A549 (cell line): ENCODE results near the gene TAF11L7. TPM values are rescaled to one million over a fixed set of nuclear protein-coding genes. Genes with fewer than 3 reads are reported as not detected.
"Not testable (repeated sequence)": the region's sequence is repeated elsewhere in the genome, so short reads cannot be mapped to it uniquely, and the experiment has no call there.

Experiments
- ATAC-seq, 2 experiments: fragments of 200-7000 bp in 1 of 2; fragments of >200 bp in 1 of 2; cut with Nextera tagmentation in 1 of 2; cut with Tn5 transposase in 1 of 2; 3 replicates each; pipeline versions ENCODE4 v1.8.0 to v1.9.1; 2018 to 2020; ENCODE audit warnings: mild to moderate bottlenecking in 1 of 2, moderate library complexity in 1 of 2
- CTCF ChIA-PET: fragments of 300-600 bp; sonication (Branson Sonifier 250); formaldehyde crosslinking; extraction: SDS; loops from one replicate; lab custom pipeline; 2021; ENCODE audit warnings: antibody characterized with exemption, inconsistent platforms; lab: Yijun Ruan, JAX
- POLR2A ChIA-PET: fragments of 350-600 bp; formaldehyde crosslinking; extraction: SDS; loops from one replicate; lab custom pipeline; 2021; ENCODE audit warnings: antibody characterized with exemption, inconsistent platforms; lab: Yijun Ruan, JAX
- DNase-seq, 2 experiments: peaks; one replicate each; pipeline versions ENCODE4 v3.0.0 to v3.0.0-alpha.2; 2011 to 2016; ENCODE audit warnings: low read depth in 1 of 2, low spot score in 1 of 2
- FAIRE-seq: peaks from 2 replicates; lab custom pipeline; 2011; peaks lifted over from hg19 to GRCh38; lab: Jason Lieb, UNC
- H3K27ac ChIP-seq, 2 experiments: fragments of >200 bp; sonication (Bioruptor Twin); formaldehyde crosslinking; 3 replicates each; pipeline ENCODE4 v1.5.1; 2016 to 2017
- H3K4me1 ChIP-seq: fragments of >200 bp; sonication (Bioruptor Twin); formaldehyde crosslinking; 3 replicates; pipeline ENCODE4 v1.6.1; 2016
- H3K4me2 ChIP-seq: fragments of >200 bp; sonication (Bioruptor Twin); formaldehyde crosslinking; 3 replicates; pipeline ENCODE4 v1.6.1; 2016
- H3K4me3 ChIP-seq: fragments of >200 bp; sonication (Bioruptor Twin); formaldehyde crosslinking; 3 replicates; pipeline ENCODE4 v1.5.1; 2016
- H3K9me3 ChIP-seq: fragments of >200 bp; sonication (Bioruptor Twin); formaldehyde crosslinking; 3 replicates; pipeline ENCODE4 v1.6.1; 2016
- WGBS: methylation state at CpG from one replicate; pipeline ENCODE4 v1.1.6; 2017; ENCODE audit errors: missing lambda C conversion rate; 5-methylcytosine and 5-hydroxymethylcytosine counted together
- polyA plus RNA-seq, 4 experiments: library from polyadenylated mRNA; depleted of rRNA in 3 of 4; stranded (reverse); fragments of >200 nt; fragmentation: RNase III in 1 of 4; extraction: RNeasy Plus Mini Kit Qiagen cat#74134 plus additional on column Dnase treatment in 1 of 4; gene quantifications; 2 replicates in 3 of 4; 3 replicates in 1 of 4; pipeline ENCODE4 v1.2.3, GENCODE V29; 2011 to 2017
- small RNA-seq, 6 experiments: library from RNA; depleted of rRNA; stranded (forward); fragments of <200 nt; gene quantifications; one replicate each; pipeline ENCODE3, GENCODE V24; 2012

Gene TAF11L7
- polyA plus RNA-seq, 2 of the 4 experiments (the other 2 are of a cell fraction): not detected

DNA sequence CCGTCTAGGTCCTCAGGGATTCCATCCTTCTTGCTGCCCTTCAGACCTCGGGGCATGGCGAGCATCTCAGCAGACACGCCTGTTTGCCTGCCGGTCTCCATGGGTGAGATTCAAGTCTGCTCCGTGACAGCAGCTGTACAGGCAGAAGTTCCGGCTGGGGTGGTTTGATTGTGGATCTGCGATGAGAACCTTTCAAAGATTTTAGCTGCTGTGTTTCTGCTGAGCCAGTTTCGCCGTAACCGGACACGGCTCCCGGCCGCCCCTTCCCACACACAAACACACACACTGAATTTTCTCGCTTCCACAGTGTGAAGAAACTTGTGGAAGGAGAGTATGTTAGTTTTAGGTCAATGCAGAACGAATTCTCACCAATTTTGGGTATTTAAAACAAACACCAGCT lies 5.3 kb upstream of the TAF11L7 start, which contains the start of gene TAF11L8:
TAF11L8 (minus strand) TSS at position 101 of the 400 bp plus-strand sequence.
- H3K27ac ChIP-seq, FAIRE-seq, CTCF ChIA-PET, ATAC-seq, POLR2A ChIA-PET, H3K4me1 ChIP-seq, DNase-seq, H3K4me3 ChIP-seq, H3K9me3 ChIP-seq, H3K4me2 ChIP-seq: not testable (repeated sequence)
- no CpG with 5 or more reads among the region's 16 CpGs for WGBS

Small RNA genes within 50 kb of the gene (small RNA-seq; reads per million reads assigned to genes)
- gene AC233724.3 (0 reads per million in 6 experiments), gene AC233724.6 (0 reads per million in 6 experiments), gene AC233724.7 (0 reads per million in 6 experiments)

Other genes with a start within 250 kb of the TAF11L7 start
- not detected in 2 replicates for gene TAF11L2, start 87.5 kb downstream of the TAF11L7 start, polyA plus RNA-seq (2011; rRNA removed)
- not detected in 3 replicates for gene TAF11L2, start 87.5 kb downstream of the TAF11L7 start, polyA plus RNA-seq (2017; fragmentation: RNase III; extraction: RNeasy Plus Mini Kit Qiagen cat#74134 plus additional on column Dnase treatment)
- not detected in 2 replicates for gene TAF11L3, start 67.4 kb downstream of the TAF11L7 start, polyA plus RNA-seq (2011; rRNA removed)
- gene TAF11L3, start 67.4 kb downstream of the TAF11L7 start, polyA plus RNA-seq (2017; fragmentation: RNase III; extraction: RNeasy Plus Mini Kit Qiagen cat#74134 plus additional on column Dnase treatment): not detected in 3 replicates
- gene TAF11L4, start 64.0 kb downstream of the TAF11L7 start, polyA plus RNA-seq (2011; rRNA removed): not detected in 2 replicates
- gene TAF11L4, start 64.0 kb downstream of the TAF11L7 start, polyA plus RNA-seq (2017; fragmentation: RNase III; extraction: RNeasy Plus Mini Kit Qiagen cat#74134 plus additional on column Dnase treatment): not detected in 3 replicates
- not detected in 2 replicates for gene TAF11L5, start 60.5 kb downstream of the TAF11L7 start, polyA plus RNA-seq (2011; rRNA removed)
- not detected in 3 replicates for gene TAF11L5, start 60.5 kb downstream of the TAF11L7 start, polyA plus RNA-seq (2017; fragmentation: RNase III; extraction: RNeasy Plus Mini Kit Qiagen cat#74134 plus additional on column Dnase treatment)
- gene TAF11L6, start 57.1 kb downstream of the TAF11L7 start, polyA plus RNA-seq (2011; rRNA removed): not detected in 2 replicates
- gene TAF11L6, start 57.1 kb downstream of the TAF11L7 start, polyA plus RNA-seq (2017; fragmentation: RNase III; extraction: RNeasy Plus Mini Kit Qiagen cat#74134 plus additional on column Dnase treatment): not detected in 3 replicates
- gene TAF11L8, start 5.2 kb upstream of the TAF11L7 start, polyA plus RNA-seq (2011; rRNA removed): not detected in 2 replicates
- not detected in 3 replicates for gene TAF11L8, start 5.2 kb upstream of the TAF11L7 start, polyA plus RNA-seq (2017; fragmentation: RNase III; extraction: RNeasy Plus Mini Kit Qiagen cat#74134 plus additional on column Dnase treatment)
- gene TAF11L9, start 8.6 kb upstream of the TAF11L7 start, polyA plus RNA-seq (2011; rRNA removed): not detected in 2 replicates
- not detected in 3 replicates for gene TAF11L9, start 8.6 kb upstream of the TAF11L7 start, polyA plus RNA-seq (2017; fragmentation: RNase III; extraction: RNeasy Plus Mini Kit Qiagen cat#74134 plus additional on column Dnase treatment)
- not detected in 2 replicates for gene TAF11L10, start 12.1 kb upstream of the TAF11L7 start, polyA plus RNA-seq (2011; rRNA removed)
- not detected in 3 replicates for gene TAF11L10, start 12.1 kb upstream of the TAF11L7 start, polyA plus RNA-seq (2017; fragmentation: RNase III; extraction: RNeasy Plus Mini Kit Qiagen cat#74134 plus additional on column Dnase treatment)
- 2.2 and 2.8 TPM in 2 replicates for gene TAF11L11, start 18.4 kb upstream of the TAF11L7 start, polyA plus RNA-seq (2011; rRNA removed)
- 0.18 to 0.79 TPM (median 0.39 TPM) in 3 replicates for gene TAF11L11, start 18.4 kb upstream of the TAF11L7 start, polyA plus RNA-seq (2017; fragmentation: RNase III; extraction: RNeasy Plus Mini Kit Qiagen cat#74134 plus additional on column Dnase treatment)
- gene TAF11L12, start 24.6 kb upstream of the TAF11L7 start, polyA plus RNA-seq (2011; rRNA removed): 0.25 and 0.37 TPM in 2 replicates
- gene TAF11L12, start 24.6 kb upstream of the TAF11L7 start, polyA plus RNA-seq (2017; fragmentation: RNase III; extraction: RNeasy Plus Mini Kit Qiagen cat#74134 plus additional on column Dnase treatment): 0.15 to 0.21 TPM in 2 of 3 replicates, not detected in the other
- not detected in 2 replicates for gene TAF11L13, start 46.3 kb upstream of the TAF11L7 start, polyA plus RNA-seq (2011; rRNA removed)
- gene TAF11L13, start 46.3 kb upstream of the TAF11L7 start, polyA plus RNA-seq (2017; fragmentation: RNase III; extraction: RNeasy Plus Mini Kit Qiagen cat#74134 plus additional on column Dnase treatment): not detected in 3 replicates
- 0.14 TPM in 1 of 2 replicates, not detected in the other for gene TAF11L14, start 48.7 kb upstream of the TAF11L7 start, polyA plus RNA-seq (2011; rRNA removed)
- gene TAF11L14, start 48.7 kb upstream of the TAF11L7 start, polyA plus RNA-seq (2017; fragmentation: RNase III; extraction: RNeasy Plus Mini Kit Qiagen cat#74134 plus additional on column Dnase treatment): not detected in 3 replicates